Smooth muscle cell of the brain vasculature (primary cell): ENCODE results near the gene KSR2.

Experiments used
- DNase-seq: peaks from one replicate; pipeline ENCODE4 v3.0.0-alpha.2; 2012; ENCODE audit warnings: low read depth, low spot score

The KSR2 gene

DNA sequence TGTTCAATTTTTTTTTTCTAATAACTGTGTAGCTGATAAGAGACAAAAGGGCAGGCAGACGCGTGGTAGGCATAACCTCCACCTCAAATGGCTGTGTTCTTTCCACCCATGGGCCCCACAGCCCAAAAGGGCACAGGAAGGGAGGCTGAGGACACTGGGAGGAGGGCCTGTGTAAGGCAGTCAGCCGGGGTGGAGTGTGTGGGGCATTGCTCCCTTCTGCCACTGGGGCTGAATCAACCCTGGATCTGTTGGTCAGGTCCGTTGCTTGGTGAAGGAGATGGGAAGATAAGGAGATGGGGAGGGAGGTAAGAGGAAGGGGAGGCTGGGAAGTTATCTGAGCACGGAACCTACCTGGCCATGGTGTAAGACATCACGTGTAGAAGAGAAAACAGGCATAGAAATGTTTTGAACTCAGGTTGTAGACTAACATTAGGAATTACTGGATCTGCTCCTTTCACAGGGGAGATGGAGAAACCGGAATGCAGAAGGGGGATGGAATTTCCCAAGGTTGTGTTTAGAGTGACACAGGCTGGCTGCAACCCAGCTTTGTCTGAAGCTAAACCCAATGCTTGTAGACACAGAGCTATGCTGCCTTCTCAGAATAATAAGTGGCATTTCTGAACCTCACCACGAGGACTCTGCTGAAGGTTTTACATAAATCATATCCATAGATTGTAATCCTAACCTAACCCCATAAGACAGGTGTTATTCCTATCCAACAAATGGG is 468.9 kb downstream of the KSR2 start:
- no peak for DNase-seq

DNA sequence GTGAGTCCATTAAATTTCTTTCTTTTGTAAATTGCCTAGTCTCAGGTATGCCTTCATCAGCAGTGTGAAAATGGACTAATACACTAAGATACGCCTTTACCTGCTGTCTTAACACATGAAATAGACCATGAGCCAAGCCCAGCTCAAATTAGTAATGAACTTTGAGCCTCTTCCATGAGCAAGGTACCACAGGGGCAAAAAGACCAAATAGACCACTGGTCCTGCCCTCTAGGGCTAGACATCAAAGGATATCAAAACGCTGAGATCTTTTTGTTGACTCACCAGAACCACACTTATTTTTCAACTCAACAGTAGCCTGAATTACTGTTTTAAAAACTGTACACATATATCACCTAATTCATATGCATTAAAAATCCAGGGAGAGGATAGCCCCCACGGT is 469.9 kb downstream of the KSR2 start:
- DNase-seq: no peak

DNA sequence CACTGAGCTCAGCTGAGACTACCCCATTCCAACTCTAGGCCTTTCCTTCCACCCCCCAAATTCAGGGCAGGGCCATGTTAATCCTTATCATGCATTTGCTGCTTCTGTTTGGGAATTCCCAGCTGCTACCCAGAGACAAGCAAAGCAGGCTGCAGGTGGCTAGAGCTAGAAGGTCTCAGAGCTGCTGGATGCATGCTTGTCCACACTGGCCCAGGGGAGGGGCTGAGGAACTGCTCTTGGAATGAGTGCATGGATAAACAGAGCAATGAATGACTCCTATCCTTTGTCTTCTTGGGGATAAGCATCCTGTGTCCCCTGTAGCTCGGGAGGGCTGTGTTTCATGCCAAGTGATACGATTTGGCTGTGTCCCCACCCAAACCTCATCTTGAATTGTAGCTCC is 470.5 kb downstream of the KSR2 start:
- DNase-seq: no peak

DNA sequence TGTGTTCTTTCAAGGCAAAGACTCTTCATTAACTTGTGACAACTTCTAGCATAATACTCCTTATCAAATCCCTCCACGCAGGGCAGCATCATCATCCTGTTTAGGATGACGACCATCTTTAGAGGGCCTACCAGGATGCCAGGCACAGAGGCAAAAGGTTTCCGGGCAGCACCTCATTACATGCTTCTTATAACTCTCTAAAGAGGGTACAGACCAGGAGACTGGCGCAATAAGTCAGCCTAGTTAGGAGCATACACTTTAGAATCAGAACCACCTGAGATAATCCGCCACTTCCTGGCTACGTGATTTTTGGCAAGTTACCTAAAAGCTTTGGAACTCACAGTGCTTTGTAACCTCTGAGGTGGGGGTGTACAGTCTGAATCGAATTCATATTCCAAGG is 471.4 kb downstream of the KSR2 start:
- no peak for DNase-seq

DNA sequence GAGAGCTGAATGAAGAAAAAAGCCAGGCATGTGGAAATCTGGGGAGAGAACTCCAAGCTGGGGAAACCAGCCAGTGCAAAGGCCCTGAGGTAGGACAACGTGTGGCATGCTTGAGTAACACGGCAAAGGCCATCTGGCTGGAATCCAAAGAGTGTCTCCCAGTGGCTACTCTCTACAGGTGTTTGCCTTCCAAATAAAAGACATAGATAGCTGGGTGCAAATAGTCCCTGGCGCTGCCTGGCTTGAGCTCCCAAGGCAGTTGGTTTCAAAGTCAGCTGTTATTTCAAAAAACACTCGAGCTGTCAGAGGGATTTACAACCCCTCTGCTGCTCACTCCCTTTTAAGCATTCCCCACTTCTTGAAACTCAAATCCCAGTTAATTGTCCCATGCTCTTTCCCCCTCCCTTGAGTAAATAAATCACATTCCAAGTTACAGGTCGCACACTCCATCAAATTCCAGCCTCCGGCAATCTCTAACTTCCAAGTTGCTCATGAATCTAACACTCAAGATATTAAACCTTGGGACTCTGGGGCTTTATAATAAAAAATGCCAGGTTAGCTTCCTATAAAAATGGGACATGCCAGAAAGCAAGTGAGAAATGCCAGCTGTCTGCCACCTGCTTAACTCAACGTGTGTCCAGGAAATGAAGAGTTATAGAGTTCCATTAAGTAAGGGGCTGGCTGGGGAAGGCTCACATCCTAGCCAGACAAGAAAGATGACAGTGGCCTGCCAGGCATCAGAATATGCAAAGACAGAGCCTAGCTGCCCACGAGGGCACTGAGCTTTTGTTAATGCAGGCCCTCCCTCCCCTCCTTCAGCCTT is 473.7 kb downstream of the KSR2 start:
- DNase-seq: no peak

DNA sequence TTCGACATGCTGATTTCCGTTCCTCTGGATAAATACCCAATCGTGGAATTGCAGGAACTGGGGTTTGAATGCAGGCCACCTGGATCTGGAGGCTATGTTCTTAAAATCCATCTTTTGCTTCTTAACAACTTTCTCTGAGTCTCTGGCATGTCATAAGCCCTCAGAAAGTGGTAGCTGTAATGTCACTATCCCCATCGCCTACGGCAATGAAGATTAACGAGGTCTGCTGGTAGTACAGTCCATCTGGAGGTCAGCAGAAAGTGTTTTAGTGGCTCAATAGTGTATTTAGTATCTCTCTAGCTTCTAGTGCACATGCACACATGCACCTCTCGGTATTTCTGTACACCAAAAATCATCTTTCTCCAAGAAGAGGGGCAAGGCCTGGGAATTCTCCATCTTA is 477.1 kb downstream of the KSR2 start:
- no peak for DNase-seq

DNA sequence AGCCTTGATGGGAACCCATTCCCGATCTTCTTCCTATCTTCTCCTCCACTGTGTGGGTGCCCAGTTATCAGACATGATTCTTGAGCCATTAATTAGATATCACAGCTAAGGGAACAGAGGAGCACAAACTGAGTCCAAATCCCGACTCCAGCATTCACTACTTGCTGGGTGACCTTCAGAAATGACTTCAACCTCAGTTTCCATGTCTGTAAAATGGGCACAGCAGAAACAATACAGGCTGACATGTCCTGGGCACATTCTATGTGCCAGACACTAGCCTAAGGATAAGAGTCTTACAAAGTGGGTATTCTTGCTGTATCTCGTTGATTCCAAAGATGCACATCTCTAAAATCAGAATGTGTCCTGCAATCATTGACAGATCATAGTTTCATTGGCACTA is 478.7 kb downstream of the KSR2 start:
- DNase-seq: no peak

DNA sequence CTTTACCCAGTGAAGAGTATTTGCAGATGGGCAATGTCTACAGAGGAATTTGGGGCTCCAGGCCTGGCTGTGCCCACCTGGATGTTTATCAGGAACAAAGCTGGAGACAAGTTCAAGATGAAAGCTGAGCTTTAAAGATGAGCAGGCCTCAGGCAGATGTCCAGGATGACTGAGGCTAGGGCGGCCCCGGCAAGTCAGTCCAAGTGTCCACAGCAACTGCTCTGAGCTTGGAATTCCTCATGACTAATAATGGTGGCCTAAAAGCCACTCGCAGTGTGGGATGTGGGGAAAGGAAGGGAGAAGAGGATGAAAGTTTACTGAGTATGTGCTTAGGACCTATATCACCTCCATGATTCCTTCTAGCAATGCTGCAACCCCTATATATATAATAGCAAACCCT is 479.1 kb downstream of the KSR2 start:
- no peak for DNase-seq

DNA sequence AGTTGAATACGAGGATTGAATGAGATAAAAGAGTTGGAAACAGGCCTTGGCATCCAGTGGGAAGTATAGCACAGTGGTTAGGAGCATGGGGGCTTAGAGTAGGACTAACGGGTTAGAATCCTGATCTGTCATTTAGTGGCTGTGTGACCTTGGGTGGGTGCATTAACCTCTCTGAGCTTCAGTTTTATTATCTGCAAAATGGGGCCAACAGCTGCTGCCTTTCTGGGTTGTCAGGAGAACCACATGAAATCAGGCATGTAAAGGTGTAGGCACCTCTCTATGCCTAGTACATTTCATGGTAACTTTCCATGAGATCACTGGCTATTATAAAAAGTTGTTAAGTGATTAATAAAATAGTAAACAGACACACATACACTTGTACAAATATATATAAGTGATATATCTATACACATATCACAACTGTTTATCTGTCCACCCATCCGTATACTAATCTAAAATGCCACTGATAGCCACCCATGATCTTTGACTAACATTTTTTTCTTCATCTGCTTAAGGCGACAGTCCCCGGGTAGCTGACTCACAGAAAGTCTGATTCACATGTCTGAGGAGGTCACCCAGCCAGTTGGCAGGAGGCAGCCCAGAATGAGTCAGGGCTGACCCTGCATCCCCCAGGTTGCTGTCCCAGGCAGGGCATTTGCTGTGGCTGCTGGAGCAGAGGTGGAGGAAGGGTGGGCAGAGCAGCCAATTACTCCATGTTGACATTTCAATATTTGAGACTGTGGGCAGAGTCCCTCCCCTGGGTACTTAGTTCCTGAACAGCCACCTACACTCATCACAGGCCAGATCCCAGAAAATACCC is 481.7 kb downstream of the KSR2 start:
- no peak for DNase-seq

DNA sequence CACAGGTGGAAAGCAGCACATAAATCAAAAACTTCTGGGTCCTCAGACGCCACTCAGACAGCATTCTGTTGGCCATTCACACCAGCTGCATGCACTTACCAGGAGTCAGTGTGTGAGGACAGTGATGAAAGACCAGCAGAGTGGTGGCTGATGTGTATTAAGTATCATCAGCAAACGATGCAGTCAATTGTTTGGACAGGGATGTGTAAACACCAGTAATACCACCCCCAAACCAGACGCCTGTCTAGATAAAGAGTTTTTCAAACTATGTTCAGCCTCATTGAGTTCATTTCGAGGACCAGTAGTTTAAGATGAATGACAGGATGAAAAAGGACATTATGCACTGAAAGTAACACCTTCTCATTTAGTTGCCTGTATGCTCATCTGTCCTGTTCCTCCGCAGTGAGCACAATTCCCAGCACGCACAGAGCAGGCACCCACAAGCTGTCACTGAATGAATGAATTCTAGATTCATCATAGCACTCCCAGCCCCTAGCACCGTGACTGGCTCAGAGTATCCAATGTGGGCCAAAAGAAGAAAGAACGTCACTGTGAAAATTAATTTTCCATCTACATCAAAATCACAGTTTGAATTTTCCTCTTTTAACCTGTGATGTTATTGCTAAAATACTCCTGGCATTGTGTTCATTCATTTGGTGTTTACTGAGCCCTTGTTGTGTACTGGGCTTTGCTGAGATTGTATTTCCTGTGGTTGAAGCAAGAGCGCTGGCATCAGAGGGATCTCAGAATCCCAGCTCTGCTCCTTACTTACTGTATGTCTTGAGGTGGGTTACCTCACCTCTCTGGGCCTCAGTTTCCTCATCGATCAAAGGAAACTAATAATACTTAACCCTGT is 482.6 kb downstream of the KSR2 start:
- DNase-seq: no peak

DNA sequence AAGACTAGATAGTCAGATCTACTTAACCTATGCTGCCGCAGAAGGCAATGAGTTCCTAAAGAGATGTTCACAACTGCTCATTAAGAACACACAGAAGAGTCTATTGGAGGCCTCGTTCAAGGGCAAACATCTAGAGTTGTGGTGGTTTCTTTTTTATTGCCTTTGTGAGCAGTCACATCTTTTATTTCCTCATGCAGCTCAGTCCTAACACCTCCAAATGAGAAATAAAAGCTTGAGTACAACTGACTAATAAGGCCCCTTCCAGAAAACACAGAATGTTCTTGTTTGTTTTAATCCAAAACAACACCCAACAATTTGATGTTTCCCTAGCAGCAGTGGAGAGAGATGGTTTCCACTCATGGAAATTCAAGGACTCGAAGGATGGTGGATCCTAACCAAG is 483.9 kb downstream of the KSR2 start:
- no peak for DNase-seq

DNA sequence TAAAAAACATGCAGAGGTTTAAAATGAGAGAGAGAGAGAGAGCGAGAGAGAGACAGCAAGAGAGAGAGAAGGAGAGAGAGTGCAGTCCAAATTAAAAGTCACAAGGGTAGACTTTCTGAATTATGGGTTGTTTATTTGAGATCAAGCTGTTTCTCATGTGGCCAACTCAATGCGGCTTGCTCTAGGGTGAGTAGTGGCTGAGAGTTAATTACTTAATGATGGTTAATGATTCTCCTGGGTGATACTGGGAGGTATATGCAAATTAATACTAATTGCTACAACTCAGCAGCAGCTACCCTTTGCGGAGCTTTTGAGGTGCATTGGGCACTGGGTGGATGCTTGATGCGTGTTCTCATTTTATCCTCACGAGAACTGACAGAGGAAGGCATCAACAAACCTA is 485.3 kb downstream of the KSR2 start:
- no peak for DNase-seq

DNA sequence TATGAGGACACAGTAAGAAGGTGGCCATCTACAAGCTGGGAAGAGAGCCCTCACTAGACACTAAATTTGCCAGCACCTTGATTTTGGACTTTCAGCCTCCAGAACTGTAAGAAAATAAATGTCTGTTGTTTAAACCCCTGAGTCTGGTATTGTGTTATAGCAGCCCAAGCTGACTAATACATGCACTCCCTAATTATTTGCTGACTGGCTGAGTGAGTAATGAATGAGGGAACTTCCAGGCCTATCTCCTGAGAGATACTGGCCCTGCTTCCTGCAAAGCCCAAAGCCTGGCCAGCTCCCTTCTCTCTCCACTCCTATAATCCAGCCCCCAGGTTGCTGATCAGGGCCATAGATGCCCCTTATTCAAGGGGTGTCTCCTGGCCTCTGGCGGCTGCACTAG is 487.3 kb downstream of the KSR2 start:
- no peak for DNase-seq

DNA sequence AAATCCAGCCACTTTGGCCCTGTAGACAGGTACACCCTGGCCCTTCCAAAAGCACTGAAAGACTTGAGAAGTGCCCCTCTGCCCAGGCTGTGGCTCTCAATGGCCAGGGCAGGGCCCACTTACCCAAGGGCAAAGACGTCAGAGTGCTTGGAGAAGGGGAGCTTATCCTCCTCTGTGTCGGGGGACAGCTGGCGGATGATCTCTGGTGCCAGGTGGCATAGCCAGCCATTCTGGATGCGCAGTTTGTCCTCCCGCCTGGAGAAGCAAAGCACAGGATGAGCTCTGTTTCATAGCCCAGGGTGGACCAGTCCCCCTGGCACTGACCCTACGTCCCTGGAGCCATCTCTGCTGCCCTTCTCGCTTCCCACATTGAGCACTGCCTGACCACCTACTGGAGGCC is 492.4 kb downstream of the KSR2 start:
- no peak for DNase-seq

DNA sequence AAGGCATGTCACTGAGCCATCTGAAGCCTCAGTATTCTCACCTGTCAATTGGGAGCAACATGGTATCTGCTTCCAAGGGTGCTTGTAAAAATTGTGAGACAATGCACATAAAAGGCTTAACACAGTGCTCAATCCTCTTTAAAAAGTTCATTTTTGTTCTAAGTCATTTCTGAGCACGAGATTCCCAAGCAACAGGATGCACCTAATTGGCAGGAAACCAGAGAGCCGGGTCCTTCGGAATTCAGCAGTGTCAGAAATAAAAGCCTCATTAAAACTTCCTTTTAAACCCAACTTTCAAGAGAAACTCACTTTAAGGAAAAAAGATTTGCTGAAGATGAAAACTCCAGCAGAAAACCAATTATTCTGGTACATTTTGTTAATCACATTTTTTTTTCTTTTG is 494.9 kb downstream of the KSR2 start:
- DNase-seq: no peak

DNA sequence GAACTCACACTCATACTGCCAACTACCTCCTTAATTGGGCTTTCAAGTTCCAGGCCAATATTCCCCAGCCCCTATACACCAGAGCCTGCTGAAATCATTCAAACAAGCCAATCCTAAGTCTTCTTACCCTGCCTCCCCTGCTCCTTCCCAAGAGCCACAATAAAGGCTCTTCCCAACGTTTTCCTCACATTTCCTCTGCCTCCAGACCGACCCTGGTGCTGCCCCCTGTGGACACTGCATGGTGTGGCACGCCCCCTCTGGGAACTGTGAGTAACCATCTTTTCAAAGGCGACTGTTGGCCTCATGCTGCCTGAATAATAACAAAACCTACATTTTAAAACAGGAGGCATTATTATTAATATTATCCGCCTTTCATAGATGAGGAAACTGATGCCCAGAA is 495.8 kb downstream of the KSR2 start:
- no peak for DNase-seq

DNA sequence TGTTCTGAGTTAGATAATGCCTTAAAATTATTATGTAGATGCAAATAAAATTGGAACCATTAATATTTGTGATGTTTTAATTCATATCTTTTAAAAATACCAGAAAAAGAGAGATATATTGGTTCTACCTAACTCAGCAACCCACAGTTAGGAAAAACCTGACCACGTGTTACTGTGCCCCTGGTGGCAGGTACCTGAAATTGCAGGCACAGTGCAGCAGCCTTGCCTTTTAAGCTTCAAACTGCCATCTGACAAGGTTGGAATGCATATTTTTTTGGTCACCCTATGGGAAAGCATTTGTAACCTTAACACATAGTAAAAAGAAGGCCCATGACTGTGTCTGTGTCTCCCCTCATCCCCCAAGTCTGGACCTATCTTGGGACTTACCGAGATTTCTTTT is 498.0 kb downstream of the KSR2 start:
- no peak for DNase-seq

DNA sequence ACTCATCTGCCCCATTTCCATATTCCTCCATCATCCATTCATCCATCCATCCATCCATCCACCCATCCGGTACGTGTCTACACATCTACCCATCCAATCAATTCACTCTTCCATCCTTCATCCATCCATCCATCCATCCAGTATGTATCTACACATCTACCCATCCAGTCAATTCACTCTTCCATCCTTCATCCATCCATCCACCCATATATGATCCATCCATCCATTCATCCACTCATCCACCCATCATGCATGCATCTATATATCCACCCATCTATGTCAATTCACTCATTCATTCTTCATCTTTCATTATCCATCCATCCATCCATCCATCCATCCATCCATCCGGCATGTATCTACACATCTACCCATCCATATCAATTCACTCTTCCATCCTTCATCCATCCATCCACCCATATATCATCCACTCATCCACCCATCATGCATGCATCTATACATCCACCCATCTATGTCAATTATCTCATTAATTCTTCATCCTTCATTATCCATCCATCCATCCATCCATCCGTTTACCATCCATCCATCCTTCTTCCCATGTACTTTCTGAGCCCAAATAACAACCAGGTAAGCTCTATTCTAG is 498.8 kb downstream of the KSR2 start:
- DNase-seq: no peak

DNA sequence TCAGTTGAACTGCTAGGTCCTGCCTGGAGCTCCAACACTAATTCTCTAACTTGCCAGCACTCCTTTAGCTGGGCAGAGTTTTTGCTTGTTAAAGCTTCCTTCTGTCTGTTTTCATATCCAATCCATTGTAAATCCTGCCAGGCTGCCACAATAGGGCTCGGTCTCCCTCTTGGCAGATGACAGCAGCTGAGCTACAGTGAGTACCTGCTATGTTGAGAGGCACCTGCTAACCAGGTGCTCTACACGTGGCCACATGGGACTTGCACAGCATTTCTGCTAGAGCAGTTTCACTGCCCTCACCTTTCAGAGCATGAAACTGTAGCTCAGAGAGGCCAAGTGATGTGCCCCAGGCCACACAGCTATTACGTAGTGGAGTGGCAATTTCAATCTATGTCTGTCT is 500.8 kb downstream of the KSR2 start:
- DNase-seq: no peak

DNA sequence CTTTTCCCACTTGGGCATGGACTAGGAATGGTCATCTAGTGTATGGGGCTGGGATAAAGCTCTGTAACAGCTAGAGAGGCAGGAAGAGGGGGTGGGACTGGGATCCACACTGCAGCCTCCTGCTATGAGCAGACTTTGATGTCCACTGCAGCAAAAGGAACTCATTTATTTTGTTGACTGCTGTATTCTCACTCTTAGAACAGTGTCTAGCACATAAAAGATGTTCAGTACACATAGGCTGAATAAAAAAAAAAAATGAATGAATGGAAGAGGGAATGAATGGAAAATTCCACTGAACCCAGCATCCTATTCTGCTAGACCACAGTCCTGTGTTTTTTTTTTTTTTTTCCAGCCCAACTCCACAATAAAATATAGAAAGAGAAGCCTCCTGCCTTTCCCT is 501.2 kb downstream of the KSR2 start:
- DNase-seq: no peak

DNA sequence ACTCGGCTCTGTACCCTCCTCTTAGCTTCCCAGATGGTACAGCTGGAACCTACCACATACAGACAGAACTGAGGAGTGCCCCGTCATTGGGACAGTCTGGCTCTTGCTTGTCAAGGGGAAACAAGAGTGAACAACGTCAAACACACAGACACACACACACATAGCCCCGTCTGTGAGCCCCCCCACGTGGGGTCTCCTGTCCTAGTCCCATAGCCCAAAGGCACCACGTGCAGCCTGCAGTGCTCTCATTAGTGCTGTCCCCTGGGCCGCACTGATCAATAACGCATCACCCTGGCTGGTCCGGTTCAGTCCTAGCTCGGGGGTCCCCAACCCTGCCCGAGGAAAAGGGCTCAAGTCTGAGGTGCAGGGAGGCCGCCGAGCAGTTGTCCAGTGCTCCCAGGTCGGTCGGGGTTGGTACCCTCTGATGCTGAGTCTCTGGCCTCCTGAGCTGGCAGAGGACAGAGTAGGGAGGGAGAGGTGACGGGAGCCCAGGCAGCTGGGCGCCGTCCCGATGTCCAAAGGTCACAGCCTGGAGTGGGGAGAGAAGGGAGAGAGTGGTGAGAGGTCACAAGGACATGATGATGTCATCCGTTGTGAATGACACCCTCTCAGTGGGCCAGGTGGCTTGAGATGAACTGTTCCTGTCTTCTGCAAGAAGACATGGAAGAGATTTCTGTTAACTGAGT is 502.0 kb downstream of the KSR2 start:
- DNase-seq: no peak
